Renal pelvis (tissue), 12 donors: ENCODE results near the gene DTD2. TPM values are rescaled to one million over a fixed set of nuclear protein-coding genes. Genes with fewer than 3 reads are reported as not detected.
"Not testable (repeated sequence)": the region's sequence is repeated elsewhere in the genome, so short reads cannot be mapped to it uniquely, and the experiment has no call there.

Experiments
- DNase-seq: peaks from one replicate; pipeline ENCODE4 v3.0.0-alpha.2; 2013
- long read RNA-seq, 16 experiments: transcript quantifications; one replicate each; lab custom pipeline, GENCODE V29; 2026
- polyA plus RNA-seq, 3 donors: library from polyadenylated mRNA; unstranded; fragments of 120-200 nt; gene quantifications; one replicate each; pipeline ENCODE4 v1.2.1, GENCODE V29; 2013; ENCODE audit not compliant: insufficient read length in 3 of 3

Gene DTD2
- 10 to 100 TPM; 16.5 to 18.8 (median 18.8) TPM for polyA plus RNA-seq
- long read RNA-seq, donor 1, partial matches to known transcripts = 0 of 6 reads
- long read RNA-seq, donor 1, other reads (novel, unspliced or antisense) = 0 of 6 reads
- long read RNA-seq, donor 2, transcript DTD2-203 (3 exons, 823 nt) = major isoform, 5 of 8 reads
- long read RNA-seq, donor 2, partial matches to known transcripts = 0 of 8 reads
- long read RNA-seq, donor 2, other reads (novel, unspliced or antisense) = 0 of 8 reads
- long read RNA-seq, donor 3, transcript DTD2-203 (3 exons, 823 nt) = major isoform, 6 of 12 reads
- long read RNA-seq, donor 3, transcript DTD2-201 (3 exons, 2,717 nt) = major isoform, 6 of 12 reads
- long read RNA-seq, donor 3, partial matches to known transcripts = 0 of 12 reads
- long read RNA-seq, donor 3, other reads (novel, unspliced or antisense) = 0 of 12 reads
- long read RNA-seq, donor 4, partial matches to known transcripts = 0 of 4 reads
- long read RNA-seq, donor 4, other reads (novel, unspliced or antisense) = 0 of 4 reads
- long read RNA-seq, donor 5, transcript DTD2-203 (3 exons, 823 nt) = major isoform, 5 of 6 reads
- long read RNA-seq, donor 5, partial matches to known transcripts = 0 of 6 reads
- long read RNA-seq, donor 5, other reads (novel, unspliced or antisense) = 0 of 6 reads
- long read RNA-seq, donor 6, partial matches to known transcripts = 0 of 5 reads
- long read RNA-seq, donor 6, other reads (novel, unspliced or antisense) = 0 of 5 reads
- long read RNA-seq, donor 7, transcript DTD2-203 (3 exons, 823 nt) = major isoform, 8 of 9 reads
- long read RNA-seq, donor 7, partial matches to known transcripts = 0 of 9 reads
- long read RNA-seq, donor 7, other reads (novel, unspliced or antisense) = 0 of 9 reads
- long read RNA-seq, donor 8, partial matches to known transcripts = 0 of 4 reads
- long read RNA-seq, donor 8, other reads (novel, unspliced or antisense) = 0 of 4 reads
- long read RNA-seq, donor 9, partial matches to known transcripts = 0 of 5 reads
- long read RNA-seq, donor 9, other reads (novel, unspliced or antisense) = 0 of 5 reads
- long read RNA-seq, donor 10, transcript DTD2-203 (3 exons, 823 nt) = major isoform, 7 of 8 reads
- long read RNA-seq, donor 10, partial matches to known transcripts = 0 of 8 reads
- long read RNA-seq, donor 10, other reads (novel, unspliced or antisense) = 0 of 8 reads
- long read RNA-seq, donor 11, transcript DTD2-203 (3 exons, 823 nt) = major isoform, 6 of 6 reads
- long read RNA-seq, donor 11, partial matches to known transcripts = 0 of 6 reads
- long read RNA-seq, donor 11, other reads (novel, unspliced or antisense) = 0 of 6 reads
- long read RNA-seq, donor 12, transcript DTD2-203 (3 exons, 823 nt) = major isoform, 5 of 9 reads
- long read RNA-seq, donor 12, partial matches to known transcripts = 0 of 9 reads
- long read RNA-seq, donor 12, other reads (novel, unspliced or antisense) = 0 of 9 reads
- long read RNA-seq, donor 13, transcript DTD2-203 (3 exons, 823 nt) = major isoform, 7 of 7 reads
- long read RNA-seq, donor 13, partial matches to known transcripts = 0 of 7 reads
- long read RNA-seq, donor 13, other reads (novel, unspliced or antisense) = 0 of 7 reads
- long read RNA-seq, donor 14 = 0 reads
- long read RNA-seq, donor 15 = 0 reads
- long read RNA-seq, donor 16, partial matches to known transcripts = 0 of 4 reads
- long read RNA-seq, donor 16, other reads (novel, unspliced or antisense) = 0 of 4 reads

DNA sequence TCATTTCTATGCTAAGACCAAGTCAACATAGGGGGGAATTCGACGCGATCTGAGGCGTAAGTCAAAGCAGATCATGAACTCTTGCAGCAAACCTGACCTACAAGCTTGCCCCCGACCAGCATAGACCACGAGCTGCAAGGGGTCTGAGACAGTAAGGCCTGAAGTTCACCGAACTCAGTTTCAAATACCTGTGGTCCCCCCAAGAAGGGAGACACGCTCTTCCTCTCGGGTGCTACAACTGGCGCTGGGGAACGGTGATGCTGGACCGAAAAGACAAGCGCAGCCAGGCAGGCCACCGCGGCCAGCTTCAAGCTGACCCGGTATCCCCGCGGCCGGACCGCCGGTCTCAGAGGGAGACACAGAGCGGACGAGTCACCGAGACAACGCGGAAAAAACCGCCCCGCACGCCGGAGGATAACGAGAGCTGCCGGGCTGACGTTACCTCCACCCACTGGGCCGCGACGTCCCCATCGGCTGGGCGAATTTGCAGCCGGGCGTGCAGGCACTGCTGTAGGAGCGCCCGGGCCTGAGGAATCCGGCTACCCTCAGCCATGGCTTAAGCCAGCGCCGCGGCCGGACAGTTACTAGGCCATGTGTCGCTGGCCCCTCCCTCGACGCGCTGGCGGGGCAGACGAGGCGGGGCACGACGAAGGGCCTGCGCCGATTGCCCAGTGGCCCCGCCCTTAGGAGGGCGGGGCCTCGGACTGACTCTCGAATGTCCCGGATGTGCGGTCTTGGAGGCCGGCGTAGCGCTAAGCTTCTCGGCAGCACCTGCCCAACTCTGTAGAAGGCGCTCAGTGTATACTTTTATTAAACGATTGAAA, at the start of gene DTD2:
Gene DTD2, minus strand, starts transcription at position 666 of the 824 bp plus-strand sequence. Its CDS starts 113 bp downstream, at position 553.
- peak; percentile 97 for DNase-seq

DNA sequence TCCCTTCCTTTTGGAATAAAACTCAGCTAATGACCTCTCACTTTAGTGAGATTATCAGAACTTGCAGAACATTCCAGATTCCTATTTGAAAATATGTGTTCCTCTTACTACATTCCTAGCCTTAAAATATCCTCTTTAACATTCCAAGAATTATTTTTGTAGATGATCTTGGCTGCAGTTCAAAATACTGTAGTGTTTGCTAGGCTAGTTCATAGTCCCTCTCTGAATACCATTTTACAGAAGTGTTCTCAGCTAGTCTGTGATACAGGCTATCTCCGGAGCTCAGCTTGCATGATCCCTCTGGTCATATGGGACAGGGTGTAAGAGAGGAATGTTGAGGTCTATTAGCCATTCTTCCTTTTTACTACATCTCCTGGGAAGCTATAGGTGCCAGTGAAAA, 48.1 kb upstream of the DTD2 start:
- DNase-seq = peak; percentile 20

DNA sequence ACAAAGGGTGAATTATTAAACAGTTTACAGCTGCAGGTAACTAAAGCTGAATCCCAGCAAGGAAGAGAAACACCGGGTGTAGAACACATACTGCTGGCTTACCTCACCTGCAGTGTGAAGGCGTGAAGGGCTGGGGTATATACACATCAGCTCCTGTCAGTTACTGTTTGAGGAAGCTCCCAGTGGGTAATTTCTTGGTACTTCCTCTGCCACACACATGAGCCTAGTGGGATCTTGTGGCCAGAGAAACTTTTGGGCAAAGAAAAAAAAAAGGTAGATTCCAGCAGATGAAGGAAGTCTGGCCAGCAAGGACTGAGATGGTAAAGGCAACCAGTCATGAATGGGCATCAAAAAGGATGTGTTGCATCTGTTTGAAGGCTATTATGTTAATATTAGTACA, 44.6 kb upstream of the DTD2 start:
- no peak for DNase-seq

DNA sequence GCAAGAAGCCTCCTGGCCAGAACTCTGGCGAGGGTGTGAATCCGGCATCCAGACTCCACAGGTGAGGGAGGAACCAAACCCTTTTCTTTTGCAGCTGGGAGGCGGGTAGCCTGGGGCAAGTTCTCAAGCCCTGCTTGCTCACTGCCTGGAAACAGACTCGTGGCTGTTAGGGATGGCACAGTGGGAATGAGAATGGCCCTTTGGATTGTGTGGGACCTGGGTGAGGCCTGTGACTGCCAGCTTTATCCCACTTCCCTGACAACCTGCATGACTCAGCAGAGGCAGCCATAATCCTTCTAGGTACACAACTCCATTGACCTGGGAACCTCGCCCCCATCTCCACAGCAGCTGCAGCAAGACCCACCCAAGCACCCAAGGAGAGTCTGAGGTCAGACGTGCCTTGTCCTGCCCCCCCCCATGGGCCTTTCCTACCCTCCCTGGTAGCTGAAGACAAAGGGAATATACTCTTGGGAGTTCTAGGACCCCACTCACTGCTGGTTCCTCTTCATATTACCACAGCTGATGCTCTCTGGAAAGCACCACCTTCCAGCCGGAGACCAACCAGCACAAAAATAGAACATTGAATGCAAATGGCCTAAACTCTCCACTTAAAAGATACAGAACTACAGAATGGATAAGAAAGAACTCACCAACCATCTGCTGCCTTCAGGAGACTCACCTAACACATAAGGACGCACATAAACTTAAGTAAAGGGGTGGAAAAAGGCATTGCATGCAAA, 35.6 kb upstream of the DTD2 start:
- no peak for DNase-seq

DNA sequence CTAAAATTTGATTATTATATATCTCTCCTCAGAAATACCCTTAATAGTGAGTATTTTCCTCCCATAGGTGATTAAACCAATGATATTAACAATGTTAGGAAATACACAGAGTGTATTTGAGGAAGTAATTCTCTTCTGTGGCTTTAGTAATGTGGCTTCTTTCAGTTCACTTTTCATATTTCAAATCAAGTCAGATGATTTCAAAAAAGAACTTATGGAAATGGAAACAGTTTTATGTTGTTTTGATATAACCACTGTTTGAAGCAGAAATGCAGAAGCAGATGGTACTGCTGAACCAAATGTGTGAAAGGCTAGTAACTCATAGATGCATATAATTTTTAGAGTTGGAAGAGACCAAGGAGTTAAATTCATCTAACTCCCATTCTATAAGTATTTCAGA, 32.4 kb upstream of the DTD2 start:
- no peak for DNase-seq

DNA sequence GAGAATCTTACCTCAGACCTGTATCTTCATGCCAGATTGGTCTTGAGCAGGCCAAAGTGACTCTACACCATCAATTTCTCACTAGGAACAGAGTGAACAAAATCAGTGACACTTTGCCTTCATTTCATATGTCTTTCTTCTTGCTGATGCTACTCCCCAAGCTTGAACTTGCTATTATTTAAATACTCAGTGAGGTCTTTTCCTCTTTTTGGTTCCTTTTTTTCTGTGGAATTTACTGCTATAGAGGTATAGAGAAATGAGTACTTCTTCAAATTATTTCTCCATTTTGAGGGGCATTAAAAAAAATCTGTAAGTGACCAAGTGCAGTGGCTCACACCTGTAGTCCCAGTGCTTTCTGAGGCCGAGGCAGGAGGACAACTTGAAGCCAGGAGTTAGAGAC, 30.6 kb upstream of the DTD2 start, which contains the start of gene GPR33:
Gene GPR33, minus strand, starts transcription at position 154 of the 400 bp plus-strand sequence. CDS start 4,074 bp downstream, outside the sequence.
- DNase-seq = no peak

DNA sequence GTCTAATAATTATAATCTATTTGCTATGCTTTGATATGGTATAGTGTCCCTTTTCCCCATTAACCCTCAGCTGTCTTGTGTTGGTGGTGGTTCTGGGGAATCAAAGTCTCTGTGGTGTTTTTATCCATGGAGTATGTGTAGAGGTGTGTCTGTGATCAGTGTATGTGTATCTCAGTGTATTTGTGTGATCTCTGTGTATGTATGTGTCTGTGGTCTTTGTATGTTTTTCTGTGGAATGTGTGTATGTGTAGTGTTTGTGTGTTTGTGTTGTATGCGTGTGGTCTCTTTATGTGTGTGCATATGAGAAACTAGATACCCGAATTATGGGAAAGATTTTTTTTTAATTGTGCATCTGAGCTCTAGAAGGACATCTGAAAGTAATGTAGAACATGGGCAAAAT, 29.5 kb upstream of the DTD2 start:
- no peak for DNase-seq

DNA sequence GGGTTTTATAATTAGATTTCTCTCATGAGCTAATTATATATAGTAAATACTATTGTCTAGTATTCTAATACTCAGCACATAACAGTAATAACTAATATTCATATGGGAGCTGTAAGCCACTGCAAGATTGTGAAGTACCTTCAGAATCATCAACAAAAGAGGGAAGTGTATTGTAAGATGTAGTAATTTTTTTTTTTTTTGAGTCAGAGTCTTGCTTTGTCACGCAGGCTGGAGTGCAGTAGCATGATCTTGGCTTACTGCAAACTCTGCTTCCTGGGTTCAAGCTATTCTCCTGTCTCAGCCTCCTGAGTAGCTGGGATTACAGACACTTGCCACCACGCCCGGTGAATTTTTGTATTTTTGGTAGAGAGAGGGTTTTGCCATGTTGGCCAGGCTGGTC, 27.4 kb upstream of the DTD2 start:
- no peak for DNase-seq

DNA sequence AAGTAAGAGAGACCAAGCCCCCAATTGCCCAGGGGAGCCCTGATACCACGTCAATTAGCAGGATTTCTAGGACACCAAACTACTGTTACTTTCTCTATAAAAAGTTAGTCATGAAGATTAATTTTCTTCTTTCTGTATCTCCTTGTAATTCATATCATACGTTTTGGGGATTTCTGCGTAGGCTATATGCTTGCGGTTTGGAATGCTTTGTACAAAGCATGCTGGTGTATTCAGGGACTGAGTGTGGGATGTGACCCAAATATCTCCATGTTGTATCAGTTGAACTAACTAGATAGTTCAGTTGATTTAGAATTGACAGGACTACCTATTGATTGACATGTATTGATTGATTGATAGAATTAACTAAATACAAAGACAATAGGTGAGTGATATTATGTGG, 22.9 kb upstream of the DTD2 start:
- DNase-seq = no peak

DNA sequence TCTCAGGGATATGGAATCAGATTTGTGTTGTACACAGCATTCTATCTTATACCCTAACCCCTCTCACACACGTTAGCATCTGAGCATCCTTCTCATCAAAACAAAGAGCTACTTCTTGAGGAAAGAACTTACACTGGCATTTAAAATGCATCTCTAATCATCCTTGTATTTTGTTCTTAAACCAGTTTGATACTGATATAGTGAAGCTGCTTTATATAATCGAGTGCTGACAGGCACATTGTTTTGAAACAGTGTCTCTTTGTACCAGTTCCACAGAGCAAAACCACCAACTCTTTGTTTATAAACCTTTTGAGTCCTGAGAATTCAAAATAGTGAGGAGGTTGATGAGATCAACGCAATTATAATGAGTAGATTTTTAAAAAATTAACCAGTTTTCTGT, 21.7 kb upstream of the DTD2 start:
- DNase-seq = no peak

DNA sequence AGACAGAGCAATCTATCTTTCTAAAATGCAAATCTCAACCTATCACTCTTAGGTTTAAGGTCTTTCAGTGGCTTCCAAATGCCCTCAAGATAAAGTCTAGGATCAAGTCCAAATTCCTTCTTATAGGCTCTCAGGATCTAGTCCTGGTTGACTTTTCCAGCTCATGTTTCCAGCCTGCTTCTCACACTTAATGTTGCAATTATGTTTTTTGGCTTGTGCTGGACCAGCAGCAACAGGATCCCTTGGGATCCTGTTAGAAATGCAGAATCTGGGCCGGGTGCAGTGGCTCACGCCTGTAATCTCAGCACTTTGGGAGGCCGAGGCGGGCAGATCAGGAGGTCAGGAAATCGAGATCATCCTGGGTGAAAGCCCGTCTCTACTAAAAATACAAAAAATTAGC, 19.9 kb upstream of the DTD2 start:
- no peak for DNase-seq

DNA sequence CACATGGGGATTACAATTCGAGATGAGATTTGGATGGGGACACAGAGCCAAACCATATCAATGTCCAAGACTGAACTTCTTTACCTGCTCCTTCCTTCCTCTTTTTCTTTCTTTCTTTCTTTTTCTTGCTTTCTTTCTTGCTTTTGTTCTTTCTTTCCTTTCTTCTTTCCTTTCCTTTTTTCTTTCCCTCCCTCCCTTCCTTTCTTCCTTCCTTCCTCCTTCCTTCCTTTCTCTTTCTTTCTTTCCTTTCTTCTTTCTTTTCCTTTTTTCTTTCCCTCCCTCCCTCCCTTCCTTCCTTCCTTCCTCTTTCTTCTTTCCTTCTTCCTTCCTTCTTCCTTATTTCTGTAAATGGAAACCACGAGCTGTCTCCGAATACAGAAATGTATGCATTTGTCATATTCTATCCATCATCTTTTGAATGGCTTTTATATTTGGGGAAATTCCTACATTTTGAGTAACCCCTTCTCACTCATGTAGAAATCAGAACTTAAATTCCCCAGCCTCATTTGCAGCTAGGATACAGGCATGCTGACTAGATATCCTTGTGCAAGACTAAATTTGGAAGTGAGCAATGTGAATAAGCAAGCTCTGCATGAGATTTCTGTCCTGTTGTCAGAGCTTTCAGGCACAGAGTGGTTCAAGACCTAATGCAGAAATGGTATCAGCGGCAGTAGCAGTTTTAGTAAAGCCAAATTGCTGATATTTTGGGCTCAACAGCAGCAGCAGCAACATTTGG, 19.0 kb upstream of the DTD2 start:
- no peak for DNase-seq

DNA sequence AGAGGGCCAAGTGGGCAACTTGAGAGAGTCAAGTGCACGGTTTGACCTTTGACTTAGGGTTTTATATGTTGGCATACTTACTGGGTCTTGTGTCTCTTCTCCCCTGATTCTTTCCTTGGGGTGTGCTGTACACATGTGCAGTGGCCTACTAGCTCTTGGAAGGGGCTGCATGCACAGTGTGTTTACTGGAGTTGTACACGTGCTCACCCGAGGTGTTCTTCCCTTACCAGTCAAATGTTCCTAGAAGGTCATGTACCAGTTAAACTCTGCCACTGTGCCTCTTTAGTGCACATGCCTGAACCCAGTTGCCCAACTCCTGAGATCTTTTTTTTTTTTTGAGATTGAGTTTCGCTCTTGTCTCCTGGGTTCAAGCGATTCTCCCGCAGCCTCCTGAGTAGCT, 9.2 kb upstream of the DTD2 start:
- no peak for DNase-seq

DNA sequence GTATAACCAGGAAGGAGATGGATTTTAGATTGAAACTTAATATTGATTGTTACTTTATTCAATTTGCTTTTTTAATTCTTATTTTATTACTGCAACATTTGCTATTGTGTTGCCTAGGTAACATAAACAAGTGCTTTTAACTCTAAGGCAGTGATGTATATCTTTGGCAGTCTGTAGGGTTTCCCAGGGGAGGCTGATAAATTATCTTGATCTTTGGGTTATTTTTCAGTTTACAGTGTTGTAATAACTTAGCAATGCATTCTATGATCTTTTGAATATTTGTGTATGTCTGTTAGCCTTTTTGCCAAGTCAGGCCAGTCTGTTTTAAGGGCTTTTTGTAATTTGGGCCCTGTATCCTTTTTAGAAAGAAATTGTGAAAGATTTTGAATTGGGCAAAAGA, 7.8 kb upstream of the DTD2 start:
- DNase-seq = peak; percentile 39

DNA sequence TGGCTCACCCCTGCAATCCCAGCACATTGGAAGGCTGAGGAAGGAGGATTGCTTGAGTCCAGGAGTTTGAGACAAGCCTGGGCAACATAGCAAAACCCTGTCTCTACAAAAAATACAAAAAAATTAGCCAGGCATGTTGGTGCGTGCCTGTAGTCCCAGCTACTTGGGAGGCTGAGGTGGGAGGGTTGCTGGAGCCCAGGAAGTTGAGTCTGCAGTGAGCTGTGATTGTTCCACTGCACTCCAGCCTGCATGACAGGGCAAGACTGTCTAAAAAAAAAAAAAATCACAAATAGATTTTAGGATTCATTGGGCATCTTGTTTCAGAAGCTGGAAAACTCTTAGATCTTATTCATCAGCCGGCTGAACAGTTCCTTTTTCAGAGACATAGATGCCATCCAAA, 5.1 kb upstream of the DTD2 start:
- DNase-seq = not testable (repeated sequence)

DNA sequence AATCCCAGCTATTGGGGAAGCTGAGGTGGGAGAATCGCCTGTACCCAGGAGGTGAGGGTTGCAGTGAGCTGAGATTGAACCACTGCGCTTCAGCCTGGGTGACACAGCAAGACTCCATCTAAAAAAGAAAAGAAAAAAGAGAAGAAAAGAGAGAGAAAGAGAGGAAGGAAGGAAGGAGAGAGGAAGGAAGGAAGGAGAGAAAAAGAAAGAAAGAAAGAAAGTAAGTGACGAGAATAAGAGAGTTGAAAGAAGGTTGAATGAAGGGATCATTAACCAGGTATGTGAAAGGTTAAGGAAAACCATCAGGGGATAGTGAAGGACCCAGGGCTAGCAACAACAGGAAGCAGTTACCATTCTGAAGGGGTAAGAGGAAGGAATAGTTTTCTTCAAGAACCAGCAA, 4.2 kb upstream of the DTD2 start:
- DNase-seq = no peak

DNA sequence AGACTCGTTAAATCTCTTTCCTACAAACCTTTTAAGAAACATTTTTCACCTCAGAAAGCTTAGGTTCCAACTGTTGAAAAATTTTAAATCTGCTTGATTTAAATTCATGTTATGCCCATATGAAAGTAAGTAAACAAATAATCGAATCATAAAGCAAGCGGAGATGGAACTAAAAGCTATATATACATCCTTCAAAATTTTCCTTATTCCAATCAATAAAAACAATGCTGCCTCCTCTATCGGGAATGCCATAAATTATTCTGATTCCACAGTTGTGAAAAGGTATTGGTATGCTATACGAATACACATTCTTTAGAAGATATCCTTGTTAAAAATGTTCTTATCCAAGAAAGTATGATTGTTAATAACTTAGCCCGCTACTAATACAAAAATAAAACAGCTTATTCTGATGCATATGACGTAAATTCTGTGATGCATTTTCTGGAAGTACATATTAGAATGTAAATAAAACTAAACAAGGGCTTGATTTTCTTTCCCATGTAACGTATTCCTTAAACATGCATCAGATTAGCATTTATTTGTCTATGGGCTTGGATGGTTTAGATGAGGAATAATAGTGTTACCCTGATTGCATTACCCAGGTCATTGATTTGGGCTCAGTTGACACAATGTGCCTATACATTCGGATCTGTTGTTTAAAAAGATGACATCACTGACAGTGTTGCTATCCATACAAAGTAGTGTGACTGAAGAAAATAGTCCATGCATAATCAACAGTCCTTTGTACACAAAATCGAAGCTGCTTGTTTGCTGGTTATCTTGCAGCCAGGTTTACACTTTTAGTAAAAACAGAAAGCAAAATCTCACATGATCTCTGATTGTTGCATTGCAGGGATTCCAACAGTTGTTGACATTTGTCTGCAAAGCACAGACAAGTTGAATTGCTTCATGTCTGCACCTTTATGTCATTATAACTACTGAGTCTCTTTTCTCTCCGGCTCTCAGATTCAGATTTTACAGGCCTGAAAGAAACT, 656 bp upstream of the DTD2 start:
- DNase-seq = no peak
